ENCODE results near the gene IFI6. TPM values are rescaled to one million over a fixed set of nuclear protein-coding genes. Genes with fewer than 3 reads are reported as not detected.
"Not testable (repeated sequence)": the region's sequence is repeated elsewhere in the genome, so short reads cannot be mapped to it uniquely, and the experiment has no call there.

IFI6 gene
- polyA plus RNA-seq, 1 donor = 23.1 TPM

DNA sequence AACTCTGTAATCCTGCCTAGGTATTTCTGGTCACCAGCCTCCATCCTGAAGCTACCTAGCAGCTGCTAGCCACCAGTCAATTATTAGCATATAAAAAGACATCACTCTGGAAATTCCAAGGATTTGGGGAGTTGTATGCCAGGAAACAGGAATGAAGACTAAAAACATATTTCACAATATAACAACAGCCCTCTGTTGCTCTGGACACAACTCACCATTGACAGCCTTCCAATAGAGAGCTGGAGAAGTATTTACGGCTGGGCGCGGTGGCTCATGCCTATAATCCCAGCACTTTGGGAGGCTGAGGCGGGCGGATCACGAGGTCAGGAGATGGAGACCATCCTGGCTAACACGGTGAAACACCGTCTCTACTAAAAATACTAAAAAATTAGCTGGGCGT, 24.8 kb upstream of the IFI6 start:
- not testable (repeated sequence) for H3K9me3 ChIP-seq (ENCODE audit: control insufficient read depth, low read depth, low read length); H3K36me3 ChIP-seq (ENCODE audit: control insufficient read depth, insufficient read depth, low read length); H3K27ac ChIP-seq (ENCODE audit: low read length); DNase-seq; H3K4me3 ChIP-seq (ENCODE audit: low read length); H3K27me3 ChIP-seq (ENCODE audit: control insufficient read depth, insufficient read depth, low read length); H3K4me1 ChIP-seq (ENCODE audit: control insufficient read depth, insufficient read depth, low read length)
- no CpG with 5 or more reads among the region's 9 CpGs for WGBS (ENCODE audit: insufficient coverage, low lambda C conversion rate)

DNA sequence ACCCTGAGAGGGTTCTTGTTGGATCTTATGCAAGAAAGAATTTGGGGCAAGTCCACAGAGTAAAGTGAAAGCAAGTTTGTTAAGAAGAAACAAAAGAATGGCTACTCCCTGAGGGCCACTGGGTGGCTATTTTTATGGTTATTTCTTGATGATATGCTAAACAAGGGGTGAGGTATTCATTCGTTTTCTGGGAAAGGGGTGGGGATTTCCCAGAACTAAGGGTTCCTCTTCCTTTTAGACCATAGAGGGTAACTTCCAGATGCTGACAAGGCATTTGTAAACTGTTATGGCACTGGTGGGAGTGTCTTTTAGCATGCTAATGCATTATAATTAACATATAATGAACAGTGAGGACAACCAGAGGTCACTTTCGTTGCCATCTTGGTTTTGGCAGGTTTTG, 18.2 kb upstream of the IFI6 start:
- Histone ChIP-seq H3K27ac (ENCODE audit: low read length) (no peak overlapping the region), H3K4me3 (ENCODE audit: low read length) (no peak overlapping the region), H3K9me3 (ENCODE audit: control insufficient read depth, low read depth, low read length) (no peaks in the 10 kb centered on the region), H3K4me1 (ENCODE audit: control insufficient read depth, insufficient read depth, low read length) (peaks cover 4% of the 10 kb centered on the region), H3K27me3 (ENCODE audit: control insufficient read depth, insufficient read depth, low read length) (no peaks in the 10 kb centered on the region), H3K36me3 (ENCODE audit: control insufficient read depth, insufficient read depth, low read length) (no peaks in the 10 kb centered on the region)
- WGBS (ENCODE audit: insufficient coverage, low lambda C conversion rate) = no CpG with 5 or more reads among the region's 2 CpGs
- no peak for DNase-seq

DNA sequence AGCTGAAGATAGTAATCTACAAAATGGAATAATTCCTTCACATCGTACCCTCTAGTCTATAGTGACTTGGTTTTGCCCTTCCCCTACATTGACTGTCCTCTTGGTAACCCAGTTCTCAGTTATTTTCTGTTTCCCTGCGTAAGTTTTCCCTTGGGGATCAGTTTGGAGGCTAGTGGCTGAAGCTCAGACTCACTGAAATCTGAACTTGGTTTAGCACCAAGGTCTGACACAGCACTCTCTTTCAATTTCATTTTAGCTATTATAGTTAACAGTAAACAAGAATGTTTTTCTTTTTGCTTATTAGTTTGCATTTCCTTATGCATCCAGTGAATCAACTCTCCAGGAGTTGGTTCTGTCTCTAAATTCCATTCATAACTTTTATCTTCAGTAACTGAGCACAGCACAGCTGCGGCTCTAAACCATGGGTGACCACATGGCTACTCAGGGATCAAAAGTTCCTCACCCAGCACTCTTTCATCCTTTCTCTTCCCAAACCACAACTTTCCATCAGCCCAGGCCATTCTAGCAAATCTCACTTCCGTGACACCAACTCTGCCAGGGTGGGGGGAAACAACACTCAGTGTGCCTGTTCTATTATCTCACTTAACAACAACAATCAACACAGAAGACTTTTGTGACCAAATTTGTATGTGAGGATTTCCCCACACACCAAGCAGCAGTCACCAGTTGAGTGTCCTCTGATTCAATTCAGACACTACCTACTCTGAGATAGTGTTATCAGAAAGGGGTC, 17.6 kb upstream of the IFI6 start:
- no peak overlapping the region for H3K4me3 ChIP-seq (ENCODE audit: low read length)
- no peak for DNase-seq
- no CpG with 5 or more reads among the region's 4 CpGs for WGBS (ENCODE audit: insufficient coverage, low lambda C conversion rate)
- H3K9me3 ChIP-seq (ENCODE audit: control insufficient read depth, low read depth, low read length) = no peaks in the 10 kb centered on the region
- no peaks in the 10 kb centered on the region for H3K36me3 ChIP-seq (ENCODE audit: control insufficient read depth, insufficient read depth, low read length)
- peaks cover 4% of the 10 kb centered on the region for H3K4me1 ChIP-seq (ENCODE audit: control insufficient read depth, insufficient read depth, low read length)
- H3K27me3 ChIP-seq (ENCODE audit: control insufficient read depth, insufficient read depth, low read length) = no peaks in the 10 kb centered on the region
- no peak overlapping the region for H3K27ac ChIP-seq (ENCODE audit: low read length)

- Histone ChIP-seq H3K4me3 (ENCODE audit: low read length) (no peak overlapping the region), H3K27ac (ENCODE audit: low read length) (no peak overlapping the region), H3K27me3 (ENCODE audit: control insufficient read depth, insufficient read depth, low read length) (no peaks in the 10 kb centered on the region), H3K4me1 (ENCODE audit: control insufficient read depth, insufficient read depth, low read length) (peaks cover 4% of the 10 kb centered on the region), H3K36me3 (ENCODE audit: control insufficient read depth, insufficient read depth, low read length) (no peaks in the 10 kb centered on the region), H3K9me3 (ENCODE audit: control insufficient read depth, low read depth, low read length) (no peaks in the 10 kb centered on the region)
- no peak for DNase-seq
- WGBS (ENCODE audit: insufficient coverage, low lambda C conversion rate) = no CpG with 5 or more reads among the region's 5 CpGs
Measured at GRCh38 chr1:27687906-27688305, 15.9 kb upstream of the IFI6 start.

DNA sequence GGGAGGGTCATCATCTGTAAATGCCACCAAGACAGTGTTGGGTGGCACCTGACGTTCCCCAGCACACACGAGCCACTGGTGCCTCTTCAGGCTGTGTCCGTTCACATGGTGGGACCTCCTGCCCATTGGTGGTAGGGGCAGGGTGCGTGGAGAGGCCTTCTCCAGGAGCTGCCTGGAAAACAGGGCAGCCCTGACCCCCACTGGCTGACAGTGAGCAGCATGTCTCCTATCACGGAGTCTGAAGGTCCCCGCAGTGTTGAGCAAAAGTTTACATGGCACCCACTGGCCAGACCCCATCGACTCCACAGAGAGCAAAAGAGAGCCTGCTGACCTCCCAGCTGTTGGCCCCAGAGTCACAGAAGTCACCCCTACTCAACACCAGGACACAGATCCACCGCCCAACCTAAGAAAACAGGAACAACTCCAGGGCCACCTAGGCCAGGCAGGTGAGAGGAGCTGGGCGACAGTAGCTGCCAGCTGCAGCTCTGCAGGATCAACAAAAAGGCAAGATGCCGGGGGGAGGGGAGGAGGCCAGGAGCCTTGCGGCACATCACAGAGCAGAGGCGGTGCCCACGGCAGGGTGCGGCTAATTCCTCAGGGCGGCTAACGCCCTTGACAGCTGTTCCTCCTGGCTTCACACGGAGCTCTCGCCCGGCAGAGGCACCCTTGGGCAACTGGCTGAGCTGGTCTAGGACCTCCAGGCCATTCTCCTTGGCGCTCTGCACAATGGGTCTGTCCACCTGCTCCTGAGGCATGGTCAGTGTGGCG, 14.4 kb upstream of the IFI6 start:
- Histone ChIP-seq H3K4me1 (ENCODE audit: control insufficient read depth, insufficient read depth, low read length) (peaks cover 4% of the 10 kb centered on the region), H3K4me3 (ENCODE audit: low read length) (no peak overlapping the region), H3K36me3 (ENCODE audit: control insufficient read depth, insufficient read depth, low read length) (no peaks in the 10 kb centered on the region), H3K9me3 (ENCODE audit: control insufficient read depth, low read depth, low read length) (peaks cover 2% of the 10 kb centered on the region), H3K27me3 (ENCODE audit: control insufficient read depth, insufficient read depth, low read length) (no peaks in the 10 kb centered on the region), H3K27ac (ENCODE audit: low read length) (peak overlapping the region; percentile 25)
- DNase-seq = peak; percentile 81 to 85
- no CpG with 5 or more reads among the region's 21 CpGs for WGBS (ENCODE audit: insufficient coverage, low lambda C conversion rate)

DNA sequence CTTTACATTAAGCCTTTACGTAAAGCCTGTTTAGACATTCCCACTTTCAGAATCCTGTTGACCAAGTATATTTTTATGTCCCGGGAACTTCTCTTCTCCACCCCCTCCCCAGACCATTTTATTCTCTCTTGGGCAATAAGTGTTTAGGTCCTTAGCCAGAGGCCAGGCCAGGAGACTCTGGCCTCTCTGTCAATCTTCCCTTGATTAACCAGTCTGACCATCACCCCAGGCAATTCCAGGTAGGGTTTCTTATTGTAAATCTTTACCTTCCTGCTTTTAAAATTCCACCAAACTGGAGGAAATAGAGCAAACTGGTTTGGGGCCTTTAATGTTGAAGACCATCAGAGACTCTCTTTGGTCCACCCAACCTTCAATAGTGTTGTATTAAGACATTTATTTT, 12.2 kb upstream of the IFI6 start:
- peaks cover 12% of the 10 kb centered on the region for H3K9me3 ChIP-seq (ENCODE audit: control insufficient read depth, low read depth, low read length)
- no peak overlapping the region for H3K4me3 ChIP-seq (ENCODE audit: low read length)
- DNase-seq = no peak
- H3K27me3 ChIP-seq (ENCODE audit: control insufficient read depth, insufficient read depth, low read length) = no peaks in the 10 kb centered on the region
- H3K36me3 ChIP-seq (ENCODE audit: control insufficient read depth, insufficient read depth, low read length) = no peaks in the 10 kb centered on the region
- WGBS (ENCODE audit: insufficient coverage, low lambda C conversion rate) = no CpG with 5 or more reads among the region's 2 CpGs
- no peak overlapping the region for H3K27ac ChIP-seq (ENCODE audit: low read length)
- peaks cover 4% of the 10 kb centered on the region for H3K4me1 ChIP-seq (ENCODE audit: control insufficient read depth, insufficient read depth, low read length)

- WGBS (ENCODE audit: insufficient coverage, low lambda C conversion rate) = no CpG with 5 or more reads among the region's 5 CpGs
- H3K27me3 ChIP-seq (ENCODE audit: control insufficient read depth, insufficient read depth, low read length) = no peaks in the 10 kb centered on the region
Measured at GRCh38 chr1:27682351-27682944, 10.5 kb upstream of the IFI6 start.

GRCh38 chr1:27681580-27681979, 9.6 kb upstream of the IFI6 start:
- not testable (repeated sequence) for H3K4me3 ChIP-seq (ENCODE audit: low read length); H3K27ac ChIP-seq (ENCODE audit: low read length); H3K4me1 ChIP-seq (ENCODE audit: control insufficient read depth, insufficient read depth, low read length); H3K36me3 ChIP-seq (ENCODE audit: control insufficient read depth, insufficient read depth, low read length); DNase-seq; H3K27me3 ChIP-seq (ENCODE audit: control insufficient read depth, insufficient read depth, low read length)
- 100% methylated on average over 1 of the region's 4 CpGs for WGBS (ENCODE audit: insufficient coverage, low lambda C conversion rate)
- peaks cover 12% of the 10 kb centered on the region for H3K9me3 ChIP-seq (ENCODE audit: control insufficient read depth, low read depth, low read length)

More at GRCh38 chr1:27682351-27682944, 10.5 kb upstream of the IFI6 start:
- H3K9me3 ChIP-seq (ENCODE audit: control insufficient read depth, low read depth, low read length) = peaks cover 12% of the 10 kb centered on the region
- no peaks in the 10 kb centered on the region for H3K36me3 ChIP-seq (ENCODE audit: control insufficient read depth, insufficient read depth, low read length)
- DNase-seq = no peak
- no peak overlapping the region for H3K4me3 ChIP-seq (ENCODE audit: low read length)
- peaks cover 4% of the 10 kb centered on the region for H3K4me1 ChIP-seq (ENCODE audit: control insufficient read depth, insufficient read depth, low read length)
- no peak overlapping the region for H3K27ac ChIP-seq (ENCODE audit: low read length)

GRCh38 chr1:27680225-27680791, 8.3 kb upstream of the IFI6 start:
- not testable (repeated sequence) for H3K27ac ChIP-seq (ENCODE audit: low read length); H3K27me3 ChIP-seq (ENCODE audit: control insufficient read depth, insufficient read depth, low read length); DNase-seq; H3K4me1 ChIP-seq (ENCODE audit: control insufficient read depth, insufficient read depth, low read length); H3K36me3 ChIP-seq (ENCODE audit: control insufficient read depth, insufficient read depth, low read length); H3K4me3 ChIP-seq (ENCODE audit: low read length)
- no CpG with 5 or more reads among the region's 2 CpGs for WGBS (ENCODE audit: insufficient coverage, low lambda C conversion rate)
- H3K9me3 ChIP-seq (ENCODE audit: control insufficient read depth, low read depth, low read length) = peaks cover 12% of the 10 kb centered on the region

DNA sequence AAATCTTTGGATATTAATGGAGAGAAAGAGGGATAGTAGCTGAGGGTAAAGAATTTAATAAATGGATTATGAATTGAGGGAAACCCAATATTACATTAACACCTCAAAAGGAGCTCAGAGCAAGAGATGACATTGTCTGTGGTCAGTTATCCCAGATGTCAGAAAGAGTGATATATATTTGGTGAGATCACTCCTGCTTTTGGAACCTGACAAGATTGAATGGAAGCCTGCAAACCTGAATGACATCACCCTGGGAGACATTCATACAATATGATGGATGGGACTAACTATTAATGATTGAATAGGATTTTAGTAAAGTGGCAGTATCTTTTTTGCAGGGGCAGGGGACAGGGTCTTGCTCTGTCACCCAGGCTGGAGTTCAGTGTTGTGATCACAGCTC, 6.8 kb upstream of the IFI6 start:
- peaks cover 12% of the 10 kb centered on the region for H3K9me3 ChIP-seq (ENCODE audit: control insufficient read depth, low read depth, low read length)
- H3K27ac ChIP-seq (ENCODE audit: low read length) = no peak overlapping the region
- no peaks in the 10 kb centered on the region for H3K4me1 ChIP-seq (ENCODE audit: control insufficient read depth, insufficient read depth, low read length)
- DNase-seq = no peak
- no peak overlapping the region for H3K4me3 ChIP-seq (ENCODE audit: low read length)
- H3K36me3 ChIP-seq (ENCODE audit: control insufficient read depth, insufficient read depth, low read length) = no peaks in the 10 kb centered on the region
- no peaks in the 10 kb centered on the region for H3K27me3 ChIP-seq (ENCODE audit: control insufficient read depth, insufficient read depth, low read length)
